GM12878 (cell line): ENCODE results near the gene EGF.

Source experiments
- BHLHE40 ChIP-seq, 2 experiments: fragments of 450-650 bp in 1 of 2; IDR thresholded peaks; 2 replicates each; pipeline ENCODE4 v1.6.1; 2011 to 2017; ENCODE audit warnings: low read depth in 2 of 2, borderline replicate concordance in 1 of 2, improper control_type of control experiment in 1 of 2, low read length in 1 of 2, mild to moderate bottlenecking in 1 of 2
- GABPA ChIP-seq: IDR thresholded peaks from 2 replicates; pipeline ENCODE4 v1.6.1; 2014; ENCODE audit warnings: antibody characterized with exemption, low read depth, mild to moderate bottlenecking, inconsistent platforms
- JUNB ChIP-seq: IDR thresholded peaks from 2 replicates; pipeline ENCODE4 v1.6.1; 2016; ENCODE audit warnings: antibody characterized with exemption, mild to moderate bottlenecking
- MTA3 ChIP-seq: IDR thresholded peaks from 2 replicates; pipeline ENCODE4 v1.6.1; 2012; ENCODE audit warnings: low read length, inconsistent platforms, borderline replicate concordance
- PML ChIP-seq: IDR thresholded peaks from 2 replicates; pipeline ENCODE4 v1.6.1; 2012; ENCODE audit warnings: low read length, inconsistent platforms
- RAD21 ChIP-seq: IDR thresholded peaks from 2 replicates; pipeline ENCODE4 v1.6.1; 2011; ENCODE audit warnings: mild to moderate bottlenecking, low read depth, low read length, moderate library complexity; ENCODE audit not compliant: insufficient read depth
- SIN3A ChIP-seq: IDR thresholded peaks from 2 replicates; pipeline ENCODE4 v1.6.1; 2012; ENCODE audit warnings: low read depth, low read length, improper control_type of control experiment
- SREBF1 ChIP-seq: IDR thresholded peaks from 2 replicates; pipeline ENCODE4 v1.6.1; 2012; ENCODE audit warnings: mild to moderate bottlenecking, low read length
- SUZ12 ChIP-seq: fragments of 200-600 bp; sonication (generic); IDR thresholded peaks from one replicate; pipeline ENCODE4 v1.6.1; 2018; ENCODE audit warnings: antibody characterized with exemption, mild to moderate bottlenecking; ENCODE audit not compliant: unreplicated experiment
- ZNF274 ChIP-seq: IDR thresholded peaks from one replicate; pipeline ENCODE4 v1.8.0; 2011; ENCODE audit not compliant: insufficient read length, insufficient read depth
- TF ChIP-seq, protein P1 (sequence below): IDR thresholded peaks from 2 replicates; pipeline ENCODE4 v1.6.1; 2011; ENCODE audit warnings: borderline replicate concordance, low read depth, mild to moderate bottlenecking, moderate library complexity, mixed read lengths, low read length; ENCODE audit not compliant: insufficient read depth; ENCODE audit errors: extremely low read length
- TF ChIP-seq, protein P2 (sequence below), 3 experiments: IDR thresholded peaks in 2 of 3; conservative IDR thresholded peaks in 1 of 3; 2 replicates each; pipeline ENCODE4 v1.5.1; 2011; ENCODE audit warnings: low read depth in 3 of 3, low read length in 3 of 3, mild to moderate bottlenecking in 3 of 3, control low read depth in 2 of 3, moderate library complexity in 2 of 3, inconsistent platforms in 1 of 3, mixed read lengths in 1 of 3; ENCODE audit not compliant: control insufficient read depth in 2 of 3, insufficient read depth in 1 of 3; ENCODE audit errors: extremely low read depth in 1 of 3
- TF ChIP-seq, protein P3 (sequence below): IDR thresholded peaks from 2 replicates; pipeline ENCODE4 v1.6.1; 2011; ENCODE audit warnings: borderline replicate concordance, low read depth, mild to moderate bottlenecking, moderate library complexity, low read length; ENCODE audit not compliant: insufficient read depth, poor library complexity, severe bottlenecking

DNA sequence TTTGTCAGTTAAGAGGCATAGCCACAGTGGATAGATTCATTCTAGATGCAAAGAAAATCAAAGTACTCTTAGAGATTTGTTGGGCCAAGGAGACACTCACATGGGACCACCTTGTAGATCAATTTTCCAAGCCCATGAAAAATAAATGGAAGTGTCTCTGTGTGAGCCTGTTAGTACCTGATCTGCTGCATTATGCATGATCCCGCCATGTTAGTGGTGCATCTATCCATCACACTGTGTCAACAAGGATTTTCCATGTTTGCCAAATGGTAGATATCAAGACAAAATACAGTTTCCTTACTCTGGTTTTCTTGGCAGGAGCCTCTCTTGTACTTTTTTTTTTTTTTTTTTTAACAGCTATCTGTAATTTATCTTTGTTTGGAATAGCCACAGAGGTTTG is 112.4 kb downstream of the EGF start:
- no peak for TF ChIP-seq GABPA
- TF ChIP-seq PML, result no peak
- TF ChIP-seq BHLHE40 (IDR thresholded peaks at IDR 0.05; ENCODE audit: borderline replicate concordance in 1 of 2, low read depth in 2 of 2, low read length in 1 of 2), result no peak
- no peak for TF ChIP-seq MTA3
- no peak for TF ChIP-seq SIN3A
- TF ChIP-seq ZNF274, result no peak
- no peak for TF ChIP-seq RAD21
- TF ChIP-seq, protein P1, sequence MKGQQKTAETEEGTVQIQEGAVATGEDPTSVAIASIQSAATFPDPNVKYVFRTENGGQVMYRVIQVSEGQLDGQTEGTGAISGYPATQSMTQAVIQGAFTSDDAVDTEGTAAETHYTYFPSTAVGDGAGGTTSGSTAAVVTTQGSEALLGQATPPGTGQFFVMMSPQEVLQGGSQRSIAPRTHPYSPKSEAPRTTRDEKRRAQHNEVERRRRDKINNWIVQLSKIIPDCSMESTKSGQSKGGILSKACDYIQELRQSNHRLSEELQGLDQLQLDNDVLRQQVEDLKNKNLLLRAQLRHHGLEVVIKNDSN, result no peak
- TF ChIP-seq, protein P2, sequence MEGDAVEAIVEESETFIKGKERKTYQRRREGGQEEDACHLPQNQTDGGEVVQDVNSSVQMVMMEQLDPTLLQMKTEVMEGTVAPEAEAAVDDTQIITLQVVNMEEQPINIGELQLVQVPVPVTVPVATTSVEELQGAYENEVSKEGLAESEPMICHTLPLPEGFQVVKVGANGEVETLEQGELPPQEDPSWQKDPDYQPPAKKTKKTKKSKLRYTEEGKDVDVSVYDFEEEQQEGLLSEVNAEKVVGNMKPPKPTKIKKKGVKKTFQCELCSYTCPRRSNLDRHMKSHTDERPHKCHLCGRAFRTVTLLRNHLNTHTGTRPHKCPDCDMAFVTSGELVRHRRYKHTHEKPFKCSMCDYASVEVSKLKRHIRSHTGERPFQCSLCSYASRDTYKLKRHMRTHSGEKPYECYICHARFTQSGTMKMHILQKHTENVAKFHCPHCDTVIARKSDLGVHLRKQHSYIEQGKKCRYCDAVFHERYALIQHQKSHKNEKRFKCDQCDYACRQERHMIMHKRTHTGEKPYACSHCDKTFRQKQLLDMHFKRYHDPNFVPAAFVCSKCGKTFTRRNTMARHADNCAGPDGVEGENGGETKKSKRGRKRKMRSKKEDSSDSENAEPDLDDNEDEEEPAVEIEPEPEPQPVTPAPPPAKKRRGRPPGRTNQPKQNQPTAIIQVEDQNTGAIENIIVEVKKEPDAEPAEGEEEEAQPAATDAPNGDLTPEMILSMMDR (IDR thresholded peaks at IDR 0.05 in 2 of 3, conservative IDR thresholded peaks at IDR 0.05 in 1 of 3; ENCODE audit: control insufficient read depth in 2 of 3, extremely low read depth in 1 of 3, insufficient read depth in 1 of 3, low read depth in 3 of 3, low read length in 3 of 3), result no peak
- TF ChIP-seq SREBF1, result no peak
- TF ChIP-seq JUNB, result no peak
- TF ChIP-seq SUZ12, result no peak
- TF ChIP-seq, protein P3, sequence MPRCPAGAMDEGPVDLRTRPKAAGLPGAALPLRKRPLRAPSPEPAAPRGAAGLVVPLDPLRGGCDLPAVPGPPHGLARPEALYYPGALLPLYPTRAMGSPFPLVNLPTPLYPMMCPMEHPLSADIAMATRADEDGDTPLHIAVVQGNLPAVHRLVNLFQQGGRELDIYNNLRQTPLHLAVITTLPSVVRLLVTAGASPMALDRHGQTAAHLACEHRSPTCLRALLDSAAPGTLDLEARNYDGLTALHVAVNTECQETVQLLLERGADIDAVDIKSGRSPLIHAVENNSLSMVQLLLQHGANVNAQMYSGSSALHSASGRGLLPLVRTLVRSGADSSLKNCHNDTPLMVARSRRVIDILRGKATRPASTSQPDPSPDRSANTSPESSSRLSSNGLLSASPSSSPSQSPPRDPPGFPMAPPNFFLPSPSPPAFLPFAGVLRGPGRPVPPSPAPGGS, result no peak
